SK-N-SH (cell line): ENCODE measurements around the gene MRPS2. TPM values are rescaled to one million over a fixed set of nuclear protein-coding genes. Genes with fewer than 3 reads are reported as not detected.

Experiments
- CTCF ChIA-PET: fragments of 300-600, 350-600 bp; formaldehyde crosslinking; extraction: SDS; loops from one replicate; lab custom pipeline; 2021; lab: Yijun Ruan, JAX
- POLR2A ChIA-PET: fragments of 350-600 bp; sonication (Branson Sonifier 250); formaldehyde crosslinking; extraction: SDS; loops from one replicate; lab custom pipeline; 2020; ENCODE audit warnings: antibody characterized with exemption, inconsistent platforms; lab: Yijun Ruan, JAX
- DNase-seq: peaks from one replicate; pipeline ENCODE4 v3.0.0; 2012
- H2AFZ ChIP-seq: fragments of 200-600 bp; sonication (generic); 2 replicates; pipeline ENCODE4 v1.8.1; 2016; ENCODE audit warnings: antibody characterized with exemption, mild to moderate bottlenecking, low read depth
- H3F3A ChIP-seq: fragments of 200-600 bp; sonication (generic); replicated peaks from 2 replicates; pipeline ENCODE3; 2016; ENCODE audit warnings: antibody characterized with exemption, mild to moderate bottlenecking; ENCODE audit not compliant: insufficient read depth
- H3K27ac ChIP-seq, 2 experiments: fragments of 200-500 bp in 1 of 2; fragments of 200-600 bp in 1 of 2; sonication (Bioruptor generic) in 1 of 2; sonication (generic), shearing (Covaris generic) in 1 of 2; 2 replicates each; pipeline versions ENCODE4 v1.5.1 to v1.6.1; 2014 to 2016; ENCODE audit warnings: low read depth in 2 of 2, inconsistent platforms in 1 of 2, low read length in 1 of 2, mild to moderate bottlenecking in 1 of 2, mixed read lengths in 1 of 2
- H3K27me3 ChIP-seq: fragments of 200-600 bp; sonication (generic), shearing (Covaris generic); 2 replicates; pipeline ENCODE4 v1.6.1; 2016; ENCODE audit warnings: mixed run types; ENCODE audit not compliant: insufficient read depth
- H3K36me3 ChIP-seq, 2 experiments: fragments of 200-500 bp in 1 of 2; fragments of 200-600 bp in 1 of 2; sonication (Bioruptor generic) in 1 of 2; sonication (generic) in 1 of 2; replicated peaks in 1 of 2; 2 replicates each; pipeline versions ENCODE3 to v1.5.1; 2014 to 2016; ENCODE audit warnings: low read length in 1 of 2, mild to moderate bottlenecking in 1 of 2; ENCODE audit not compliant: insufficient read depth in 2 of 2, control insufficient read depth in 1 of 2
- H3K4me1 ChIP-seq, 2 experiments: fragments of 200-500 bp in 1 of 2; fragments of 200-600 bp in 1 of 2; sonication (Bioruptor generic) in 1 of 2; sonication (generic), shearing (Covaris generic) in 1 of 2; 2 replicates each; pipeline versions ENCODE4 v1.5.1 to v1.6.1; 2014 to 2016; ENCODE audit warnings: low read depth in 1 of 2, low read length in 1 of 2, mixed run types in 1 of 2; ENCODE audit not compliant: insufficient read depth in 2 of 2, control insufficient read depth in 1 of 2
- H3K4me2 ChIP-seq: fragments of 200-600 bp; sonication (generic), shearing (Covaris generic); 2 replicates; pipeline ENCODE4 v1.6.1; 2017; ENCODE audit warnings: mixed run types
- H3K4me3 ChIP-seq, 2 experiments: fragments of 200-500 bp in 1 of 2; fragments of 200-600 bp in 1 of 2; sonication (Bioruptor generic) in 1 of 2; sonication (generic), shearing (Covaris generic) in 1 of 2; 2 replicates each; pipeline versions ENCODE4 v1.5.1 to v1.8.1; 2014 to 2016; ENCODE audit warnings: low read depth in 2 of 2, inconsistent platforms in 1 of 2, low read length in 1 of 2, mild to moderate bottlenecking in 1 of 2, mixed read lengths in 1 of 2, moderate library complexity in 1 of 2
- H3K79me2 ChIP-seq: fragments of 200-600 bp; sonication (generic); 2 replicates; pipeline ENCODE4 v1.8.1; 2017; ENCODE audit warnings: mild to moderate bottlenecking; ENCODE audit not compliant: insufficient read depth
- H3K9ac ChIP-seq: fragments of 200-600 bp; sonication (generic); 2 replicates; pipeline ENCODE4 v1.6.1; 2017; ENCODE audit warnings: mixed run types
- H3K9me2 ChIP-seq: fragments of 200-600 bp; sonication (generic); 2 replicates; pipeline ENCODE4 v1.6.1; 2017; ENCODE audit warnings: mixed run types
- H3K9me3 ChIP-seq: fragments of 200-600 bp; sonication (generic); 2 replicates; pipeline ENCODE4 v1.6.1; 2017; ENCODE audit warnings: mixed run types, mild to moderate bottlenecking, moderate library complexity
- H4K20me1 ChIP-seq: fragments of 200-600 bp; sonication (generic); 2 replicates; pipeline ENCODE4 v1.6.1; 2017; ENCODE audit warnings: mild to moderate bottlenecking, mixed run types; ENCODE audit not compliant: insufficient read depth
- CTCF ChIP-seq: fragments of 200-600 bp; sonication (generic); IDR thresholded peaks from 2 replicates; pipeline ENCODE4 v1.6.1; 2017; ENCODE audit warnings: antibody characterized with exemption, mild to moderate bottlenecking, moderate library complexity
- ELF1 ChIP-seq: IDR thresholded peaks from 2 replicates; pipeline ENCODE4 v1.4.0; 2012
- GABPA ChIP-seq: IDR thresholded peaks from 2 replicates; pipeline ENCODE4 v1.4.0; 2012; ENCODE audit warnings: low read depth, mild to moderate bottlenecking
- MAX ChIP-seq: IDR thresholded peaks from 2 replicates; pipeline ENCODE4 v1.4.0; 2012; ENCODE audit warnings: low read depth
- PBX3 ChIP-seq: IDR thresholded peaks from 2 replicates; pipeline ENCODE4; 2012
- RCOR1 ChIP-seq: fragments of 150-350 bp; IDR thresholded peaks from 2 replicates; pipeline ENCODE4 v1.6.1; 2017; ENCODE audit warnings: antibody characterized with exemption, low read length
- USF1 ChIP-seq: IDR thresholded peaks from 2 replicates; pipeline ENCODE4 v1.4.0; 2012; ENCODE audit warnings: low read depth, borderline replicate concordance
- WGBS: methylation state at CpG from one replicate; pipeline ENCODE4 v1.1.6; 2017; ENCODE audit warnings: low lambda C conversion rate; 5-methylcytosine and 5-hydroxymethylcytosine counted together
- polyA plus RNA-seq, 3 experiments: library from polyadenylated mRNA; depleted of rRNA; stranded (reverse); fragments of >200 nt; gene quantifications; 2 replicates each; pipeline ENCODE4 v1.2.3, GENCODE V29; 2012

MRPS2 gene
- polyA plus RNA-seq, 1 of the 3 experiments (the other 2 are of a cell fraction): 113 TPM

GRCh38 chr9:135478829-135479468 lies 21.5 kb upstream of the MRPS2 start:
- Histone ChIP-seq H2AFZ (0 out of 2 replicates have a peak overlapping the region, but pooled peaks have one; percentile 42), H3K9ac (peak overlapping the region; percentile 41), H3K9me3 (no peaks in the 10 kb centered on the region), H3K9me2 (no peaks in the 10 kb centered on the region), H4K20me1 (peaks cover 7% of the 10 kb centered on the region; the same call in 1 of the 2 replicates), H3K4me1 (peaks cover 6 to 13% of the 10 kb centered on the region in 2 experiments; a peak in 2 of 4 replicates), H3K4me2 (peak overlapping the region; percentile 72), H3K4me3 (peak overlapping the region; percentile 57 to 90), H3F3A (peaks cover 5% of the 10 kb centered on the region), H3K79me2 (peaks cover 34% of the 10 kb centered on the region), H3K36me3 (peaks cover 6 to 11% of the 10 kb centered on the region in 2 experiments), H3K27me3 (no peaks in the 10 kb centered on the region), H3K27ac (peak overlapping the region; percentile 9 to 74; a peak in 3 of 4 replicates)
- POLR2A ChIA-PET: no interaction called here
- peak; percentile 80 for DNase-seq
- TF ChIP-seq RCOR1 (0 out of 2 replicates have a peak, but pooled peaks have one; percentile 4), CTCF (peak; percentile 49), USF1 (peak; percentile 57; the same call in 1 of the 2 replicates), MAX (0 out of 2 replicates have a peak, but pooled peaks have one; percentile 18), PBX3 (no peak)
- CTCF ChIA-PET: interaction anchor here (1.5 kb wide), 1 partner anchor 20 kb away, joined by 6 read pairs; a partner anchor contains a TSS
- WGBS: 18% methylated on average over 5 of the region's 64 CpGs

- TF ChIP-seq MAX (0 out of 2 replicates have a peak, but pooled peaks have one; percentile 24), ELF1 (peak; percentile 42; the same call in 1 of the 2 replicates), PBX3 (no peak), GABPA (peak; percentile 59; the same call in 1 of the 2 replicates), CTCF (no peak)
- Histone ChIP-seq H3K9me2 (no peaks in the 10 kb centered on the region), H3K27ac (peak within 1 kb of the TSS; percentile 9 to 74; a peak in 3 of 4 replicates), H2AFZ (peak within 1 kb of the TSS; percentile 68; the same call in 1 of the 2 replicates), H3K4me3 (peak within 1 kb of the TSS; percentile 88 to 90), H3K9me3 (no peaks in the 10 kb centered on the region), H3K79me2 (peaks cover 35% of the 10 kb centered on the region), H3K4me1 (peaks cover 6 to 13% of the 10 kb centered on the region in 2 experiments; a peak in 2 of 4 replicates), H3K9ac (peak within 1 kb of the TSS; percentile 78), H3K4me2 (peak within 1 kb of the TSS; percentile 97), H4K20me1 (peaks cover 7% of the 10 kb centered on the region; the same call in 1 of the 2 replicates), H3K27me3 (no peaks in the 10 kb centered on the region), H3F3A (peaks cover 5% of the 10 kb centered on the region), H3K36me3 (peaks cover 7 to 17% of the 10 kb centered on the region in 2 experiments)
- POLR2A ChIA-PET: interaction anchor here (1.2 kb wide), 1 partner anchor 20 kb away, joined by 9 read pairs; a partner anchor contains a TSS
- DNase-seq: peak; percentile 94
- WGBS: no CpG with 5 or more reads among the region's 103 CpGs
- CTCF ChIA-PET: interaction anchor here (0.9 to 1.5 kb wide), 4 partner anchors 20 to 67 kb away, joined by 3 to 6 read pairs (median 3); a partner anchor contains a TSS
These were observed 20.9 kb upstream of the MRPS2 start, which contains the start of gene PPP1R26 for GRCh38 chr9:135479469-135480052. Gene PPP1R26 (plus strand): TSS chr9:135479782. CDS start chr9:135484511, 4,729 bp downstream.
